WTC11 (cell line): Measurements from ENCODE around the gene LRRN1. TPM values are rescaled to one million over a fixed set of nuclear protein-coding genes. Genes with fewer than 3 reads are reported as not detected.

Source experiments
- ATAC-seq: fragments of 200-7000 bp; cut with Tn5 transposase; 2 replicates; pipeline ENCODE4 v1.10.0; 2021; ENCODE audit warnings: mild to moderate bottlenecking, moderate library complexity
- CTCF ChIA-PET: fragments of 300-600 bp; sonication (Branson Sonifier 250); formaldehyde crosslinking; loops from one replicate; lab custom pipeline; 2021; ENCODE audit warnings: antibody characterized with exemption; lab: Charles Lee
- POLR2A ChIA-PET: fragments of 350-600 bp; sonication (Branson Sonifier 250); formaldehyde crosslinking; loops from one replicate; lab custom pipeline; 2021; ENCODE audit warnings: antibody characterized with exemption; lab: Charles Lee
- DNase-seq: peaks from one replicate; pipeline ENCODE4 v3.0.0; 2021; ENCODE audit warnings: low spot score
- H3K27ac Mint-ChIP-seq: 2 replicates; pipeline ENCODE4 v1.8.0; 2021; ENCODE audit warnings: mixed read lengths
- H3K27me3 Mint-ChIP-seq: 2 replicates; pipeline ENCODE4 v1.8.0; 2021; ENCODE audit warnings: low read depth, mild to moderate bottlenecking, moderate library complexity, mixed read lengths
- H3K36me3 Mint-ChIP-seq: 2 replicates; pipeline ENCODE4 v1.8.0; 2021; ENCODE audit warnings: mixed read lengths
- H3K4me1 Mint-ChIP-seq: 2 replicates; pipeline ENCODE4 v1.8.0; 2022; ENCODE audit warnings: mixed read lengths
- H3K4me3 Mint-ChIP-seq: 2 replicates; pipeline ENCODE4 v1.8.0; 2021; ENCODE audit warnings: mild to moderate bottlenecking, moderate library complexity, mixed read lengths
- H3K9me3 Mint-ChIP-seq: 2 replicates; pipeline ENCODE4 v1.8.0; 2021; ENCODE audit warnings: mixed read lengths
- ATF2 ChIP-seq: sonication (generic); formaldehyde crosslinking; IDR thresholded peaks from 2 replicates; pipeline ENCODE4 v1.8.1; 2022; ENCODE audit warnings: low read depth, missing genetic modification reagents, borderline replicate concordance
- EMX1 ChIP-seq: fragments of 250-450 bp; sonication (Bioruptor Pico); IDR thresholded peaks from 2 replicates; pipeline ENCODE4 v1.8.0; 2021; ENCODE audit warnings: mild to moderate bottlenecking
- FOXJ3 ChIP-seq: sonication (generic); formaldehyde crosslinking; IDR thresholded peaks from 2 replicates; pipeline ENCODE4 v1.9.0; 2021; ENCODE audit warnings: missing genetic modification reagents, mild to moderate bottlenecking, borderline replicate concordance
- HMGA2 ChIP-seq: fragments of 250-450 bp; sonication (Bioruptor Pico); IDR thresholded peaks from 2 replicates; pipeline ENCODE4 v1.4.0; 2021; ENCODE audit warnings: mild to moderate bottlenecking, moderate library complexity
- MXD4 ChIP-seq: fragments of 250-450 bp; sonication (Bioruptor Pico); IDR thresholded peaks from 2 replicates; pipeline ENCODE4 v1.8.0; 2021; ENCODE audit warnings: mild to moderate bottlenecking, moderate library complexity, borderline replicate concordance
- MYBL2 ChIP-seq: sonication (generic); formaldehyde crosslinking; IDR thresholded peaks from 2 replicates; pipeline ENCODE4 v1.8.1; 2023; ENCODE audit warnings: mild to moderate bottlenecking, moderate library complexity, missing genetic modification reagents
- NR2C2 ChIP-seq: sonication (generic); formaldehyde crosslinking; IDR thresholded peaks from 2 replicates; pipeline ENCODE4 v1.8.0; 2022; ENCODE audit warnings: mild to moderate bottlenecking, missing genetic modification reagents
- PRRX2 ChIP-seq: fragments of 250-450 bp; sonication (Bioruptor Pico); IDR thresholded peaks from 2 replicates; pipeline ENCODE4 v1.8.0; 2021; ENCODE audit warnings: mild to moderate bottlenecking
- SMAD3 ChIP-seq: sonication (generic); formaldehyde crosslinking; IDR thresholded peaks from 2 replicates; pipeline ENCODE4 v1.8.0; 2022; ENCODE audit warnings: missing genetic modification reagents, mild to moderate bottlenecking, borderline replicate concordance
- SP1 ChIP-seq: sonication (generic); formaldehyde crosslinking; conservative IDR thresholded peaks from 2 replicates; pipeline ENCODE4 v1.8.1; 2022; ENCODE audit warnings: missing genetic modification reagents
- ZMAT4 ChIP-seq: fragments of 250-450 bp; sonication (Bioruptor Pico); IDR thresholded peaks from 2 replicates; pipeline ENCODE4 v1.9.0; 2021; ENCODE audit warnings: mild to moderate bottlenecking
- ZNF121 ChIP-seq: sonication (generic); formaldehyde crosslinking; IDR thresholded peaks from 2 replicates; pipeline ENCODE4 v1.8.0; 2023; ENCODE audit warnings: missing genetic modification reagents
- total RNA-seq: library from RNA; stranded (reverse); gene quantifications from 3 replicates; pipeline ENCODE4 v1.2.3, GENCODE V29; 2021
- TF ChIP-seq, protein P1 (sequence below): sonication (generic); formaldehyde crosslinking; IDR thresholded peaks from 2 replicates; pipeline ENCODE4 v1.8.0; 2022; ENCODE audit warnings: missing genetic modification reagents
- TF ChIP-seq, protein P2 (sequence below): sonication (generic); formaldehyde crosslinking; IDR thresholded peaks from 2 replicates; pipeline ENCODE4 v1.8.1; 2023; ENCODE audit warnings: mild to moderate bottlenecking, missing genetic modification reagents
- TF ChIP-seq, protein P3 (sequence below): fragments of 250-450 bp; sonication (Bioruptor Pico); conservative IDR thresholded peaks from 2 replicates; pipeline ENCODE4 v1.9.0; 2021; ENCODE audit warnings: mild to moderate bottlenecking
- TF ChIP-seq, protein P4 (sequence below): sonication (generic); formaldehyde crosslinking; IDR thresholded peaks from 2 replicates; pipeline ENCODE4 v1.8.1; 2023; ENCODE audit warnings: mild to moderate bottlenecking, missing genetic modification reagents, moderate library complexity
- TF ChIP-seq, protein P5 (sequence below): sonication (generic); formaldehyde crosslinking; IDR thresholded peaks from 2 replicates; pipeline ENCODE4 v1.8.0; 2023; ENCODE audit warnings: missing genetic modification reagents
- TF ChIP-seq, protein P6 (sequence below): sonication (generic); formaldehyde crosslinking; IDR thresholded peaks from 2 replicates; pipeline ENCODE4 v1.8.1; 2023; ENCODE audit warnings: mild to moderate bottlenecking, missing genetic modification reagents, moderate library complexity
- TF ChIP-seq, protein P7 (sequence below): fragments of 250-450 bp; sonication (Bioruptor Pico); IDR thresholded peaks from 2 replicates; pipeline ENCODE4 v1.9.0; 2021; ENCODE audit warnings: moderate library complexity, mild to moderate bottlenecking, inconsistent platforms, borderline replicate concordance
- TF ChIP-seq, protein P8 (sequence below): fragments of 250-450 bp; sonication (Bioruptor Pico); IDR thresholded peaks from 2 replicates; pipeline ENCODE4 v1.9.0; 2021; ENCODE audit warnings: mild to moderate bottlenecking

Gene LRRN1
- total RNA-seq, 1 experiment from 2014 or later = 114 TPM

GRCh38 chr3:3855056-3855455 is 55.8 kb downstream of the LRRN1 start (continued):
- TF ChIP-seq, protein P1, sequence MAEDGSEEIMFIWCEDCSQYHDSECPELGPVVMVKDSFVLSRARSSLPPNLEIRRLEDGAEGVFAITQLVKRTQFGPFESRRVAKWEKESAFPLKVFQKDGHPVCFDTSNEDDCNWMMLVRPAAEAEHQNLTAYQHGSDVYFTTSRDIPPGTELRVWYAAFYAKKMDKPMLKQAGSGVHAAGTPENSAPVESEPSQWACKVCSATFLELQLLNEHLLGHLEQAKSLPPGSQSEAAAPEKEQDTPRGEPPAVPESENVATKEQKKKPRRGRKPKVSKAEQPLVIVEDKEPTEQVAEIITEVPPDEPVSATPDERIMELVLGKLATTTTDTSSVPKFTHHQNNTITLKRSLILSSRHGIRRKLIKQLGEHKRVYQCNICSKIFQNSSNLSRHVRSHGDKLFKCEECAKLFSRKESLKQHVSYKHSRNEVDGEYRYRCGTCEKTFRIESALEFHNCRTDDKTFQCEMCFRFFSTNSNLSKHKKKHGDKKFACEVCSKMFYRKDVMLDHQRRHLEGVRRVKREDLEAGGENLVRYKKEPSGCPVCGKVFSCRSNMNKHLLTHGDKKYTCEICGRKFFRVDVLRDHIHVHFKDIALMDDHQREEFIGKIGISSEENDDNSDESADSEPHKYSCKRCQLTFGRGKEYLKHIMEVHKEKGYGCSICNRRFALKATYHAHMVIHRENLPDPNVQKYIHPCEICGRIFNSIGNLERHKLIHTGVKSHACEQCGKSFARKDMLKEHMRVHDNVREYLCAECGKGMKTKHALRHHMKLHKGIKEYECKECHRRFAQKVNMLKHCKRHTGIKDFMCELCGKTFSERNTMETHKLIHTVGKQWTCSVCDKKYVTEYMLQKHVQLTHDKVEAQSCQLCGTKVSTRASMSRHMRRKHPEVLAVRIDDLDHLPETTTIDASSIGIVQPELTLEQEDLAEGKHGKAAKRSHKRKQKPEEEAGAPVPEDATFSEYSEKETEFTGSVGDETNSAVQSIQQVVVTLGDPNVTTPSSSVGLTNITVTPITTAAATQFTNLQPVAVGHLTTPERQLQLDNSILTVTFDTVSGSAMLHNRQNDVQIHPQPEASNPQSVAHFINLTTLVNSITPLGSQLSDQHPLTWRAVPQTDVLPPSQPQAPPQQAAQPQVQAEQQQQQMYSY (CRISPR knock-in tag) = no peak
- TF ChIP-seq MXD4 (CRISPR knock-in tag) (no peak), SMAD3 (CRISPR knock-in tag) (no peak), HMGA2 (CRISPR knock-in tag) (no peak)
- TF ChIP-seq, protein P2, sequence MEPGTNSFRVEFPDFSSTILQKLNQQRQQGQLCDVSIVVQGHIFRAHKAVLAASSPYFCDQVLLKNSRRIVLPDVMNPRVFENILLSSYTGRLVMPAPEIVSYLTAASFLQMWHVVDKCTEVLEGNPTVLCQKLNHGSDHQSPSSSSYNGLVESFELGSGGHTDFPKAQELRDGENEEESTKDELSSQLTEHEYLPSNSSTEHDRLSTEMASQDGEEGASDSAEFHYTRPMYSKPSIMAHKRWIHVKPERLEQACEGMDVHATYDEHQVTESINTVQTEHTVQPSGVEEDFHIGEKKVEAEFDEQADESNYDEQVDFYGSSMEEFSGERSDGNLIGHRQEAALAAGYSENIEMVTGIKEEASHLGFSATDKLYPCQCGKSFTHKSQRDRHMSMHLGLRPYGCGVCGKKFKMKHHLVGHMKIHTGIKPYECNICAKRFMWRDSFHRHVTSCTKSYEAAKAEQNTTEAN (CRISPR knock-in tag) = no peak

DNA sequence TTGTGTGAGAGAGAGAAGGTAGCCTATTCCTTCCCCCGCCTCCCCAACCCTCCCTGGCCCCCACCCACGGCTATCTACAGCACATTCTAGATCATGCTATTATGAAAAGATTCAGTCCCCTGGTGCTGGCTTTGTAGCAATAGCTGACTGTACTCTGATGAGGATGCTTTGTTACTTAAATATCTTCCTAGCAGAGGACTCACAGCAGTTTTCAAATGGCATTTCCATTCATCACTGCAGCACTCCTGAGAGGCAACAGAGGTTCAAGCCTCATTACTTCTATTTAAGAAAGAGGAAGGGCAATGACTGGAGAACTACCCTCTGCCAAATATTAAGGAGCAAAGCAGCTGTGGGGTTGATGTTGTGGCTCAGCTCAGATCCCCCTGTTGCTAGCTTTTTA is 61.0 kb downstream of the LRRN1 start:
- ATAC-seq (no peak), DNase-seq (no peak)
- ChIA-PET CTCF (interaction anchor here (0.7 kb wide), 1 partner anchor 418 kb away, joined by 3 read pairs; no protein-coding TSS in a partner anchor), POLR2A (no interaction called here)
- no peak overlapping the region for H3K27ac Mint-ChIP-seq
- peaks cover 8% of the 10 kb centered on the region; the same call in 1 of the 2 replicates for H3K36me3 Mint-ChIP-seq
- H3K9me3 Mint-ChIP-seq = peaks cover 16% of the 10 kb centered on the region
- no peak overlapping the region for H3K4me3 Mint-ChIP-seq
- peaks cover 1% of the 10 kb centered on the region for H3K4me1 Mint-ChIP-seq
- H3K27me3 Mint-ChIP-seq = no peaks in the 10 kb centered on the region
- TF ChIP-seq, protein P3, sequence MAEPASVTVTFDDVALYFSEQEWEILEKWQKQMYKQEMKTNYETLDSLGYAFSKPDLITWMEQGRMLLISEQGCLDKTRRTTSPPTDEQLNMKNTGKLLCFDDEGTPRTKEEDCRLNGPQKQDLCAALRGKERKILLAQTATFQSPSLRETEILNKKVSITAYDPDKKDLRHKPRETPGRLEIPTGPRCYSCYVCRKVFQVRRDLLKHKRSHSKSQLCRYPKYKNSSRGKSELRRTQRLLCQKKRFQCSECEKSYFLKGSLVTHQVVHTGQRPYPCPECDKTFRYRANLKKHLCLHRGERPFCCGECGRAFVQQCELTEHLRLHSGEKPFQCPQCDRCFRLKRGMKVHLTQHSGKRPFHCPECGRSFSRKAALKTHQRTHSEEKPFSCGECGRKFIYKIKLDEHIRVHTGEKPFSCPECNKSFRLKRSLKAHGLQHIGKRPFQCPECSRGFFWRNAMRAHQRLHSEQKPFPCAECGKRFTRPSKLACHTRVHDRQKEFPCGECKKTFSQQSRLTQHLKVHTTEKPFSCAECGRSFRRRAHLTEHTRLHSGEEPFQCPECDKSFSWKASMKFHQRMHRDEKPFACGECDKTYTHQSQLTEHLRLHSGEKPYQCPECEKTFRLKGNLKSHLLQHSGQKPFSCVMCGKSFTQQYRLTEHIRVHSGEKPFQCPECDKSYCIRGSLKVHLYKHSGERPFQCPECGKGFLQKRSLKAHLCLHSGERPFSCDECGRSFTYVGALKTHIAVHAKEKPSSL = no peak
- TF ChIP-seq, protein P4, sequence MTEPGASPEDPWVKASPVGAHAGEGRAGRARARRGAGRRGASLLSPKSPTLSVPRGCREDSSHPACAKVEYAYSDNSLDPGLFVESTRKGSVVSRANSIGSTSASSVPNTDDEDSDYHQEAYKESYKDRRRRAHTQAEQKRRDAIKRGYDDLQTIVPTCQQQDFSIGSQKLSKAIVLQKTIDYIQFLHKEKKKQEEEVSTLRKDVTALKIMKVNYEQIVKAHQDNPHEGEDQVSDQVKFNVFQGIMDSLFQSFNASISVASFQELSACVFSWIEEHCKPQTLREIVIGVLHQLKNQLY (CRISPR knock-in tag) = no peak
- TF ChIP-seq MYBL2 (CRISPR knock-in tag) (no peak), ZMAT4 (no peak), SP1 (CRISPR knock-in tag) (no peak), EMX1 (no peak), HMGA2 (CRISPR knock-in tag) (no peak), ZNF121 (CRISPR knock-in tag) (no peak), PRRX2 (CRISPR knock-in tag) (no peak), ATF2 (no peak), MXD4 (CRISPR knock-in tag) (no peak), FOXJ3 (CRISPR knock-in tag) (no peak), NR2C2 (CRISPR knock-in tag) (no peak)
- TF ChIP-seq, protein P5, sequence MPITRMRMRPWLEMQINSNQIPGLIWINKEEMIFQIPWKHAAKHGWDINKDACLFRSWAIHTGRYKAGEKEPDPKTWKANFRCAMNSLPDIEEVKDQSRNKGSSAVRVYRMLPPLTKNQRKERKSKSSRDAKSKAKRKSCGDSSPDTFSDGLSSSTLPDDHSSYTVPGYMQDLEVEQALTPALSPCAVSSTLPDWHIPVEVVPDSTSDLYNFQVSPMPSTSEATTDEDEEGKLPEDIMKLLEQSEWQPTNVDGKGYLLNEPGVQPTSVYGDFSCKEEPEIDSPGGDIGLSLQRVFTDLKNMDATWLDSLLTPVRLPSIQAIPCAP (CRISPR knock-in tag) = no peak
- TF ChIP-seq, protein P6, sequence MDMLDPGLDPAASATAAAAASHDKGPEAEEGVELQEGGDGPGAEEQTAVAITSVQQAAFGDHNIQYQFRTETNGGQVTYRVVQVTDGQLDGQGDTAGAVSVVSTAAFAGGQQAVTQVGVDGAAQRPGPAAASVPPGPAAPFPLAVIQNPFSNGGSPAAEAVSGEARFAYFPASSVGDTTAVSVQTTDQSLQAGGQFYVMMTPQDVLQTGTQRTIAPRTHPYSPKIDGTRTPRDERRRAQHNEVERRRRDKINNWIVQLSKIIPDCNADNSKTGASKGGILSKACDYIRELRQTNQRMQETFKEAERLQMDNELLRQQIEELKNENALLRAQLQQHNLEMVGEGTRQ = no peak
- TF ChIP-seq, protein P7, sequence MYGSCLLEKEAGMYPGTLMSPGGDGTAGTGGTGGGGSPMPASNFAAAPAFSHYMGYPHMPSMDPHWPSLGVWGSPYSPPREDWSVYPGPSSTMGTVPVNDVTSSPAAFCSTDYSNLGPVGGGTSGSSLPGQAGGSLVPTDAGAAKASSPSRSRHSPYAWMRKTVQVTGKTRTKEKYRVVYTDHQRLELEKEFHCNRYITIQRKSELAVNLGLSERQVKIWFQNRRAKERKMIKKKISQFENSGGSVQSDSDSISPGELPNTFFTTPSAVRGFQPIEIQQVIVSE (CRISPR knock-in tag) = no peak
- TF ChIP-seq, protein P8, sequence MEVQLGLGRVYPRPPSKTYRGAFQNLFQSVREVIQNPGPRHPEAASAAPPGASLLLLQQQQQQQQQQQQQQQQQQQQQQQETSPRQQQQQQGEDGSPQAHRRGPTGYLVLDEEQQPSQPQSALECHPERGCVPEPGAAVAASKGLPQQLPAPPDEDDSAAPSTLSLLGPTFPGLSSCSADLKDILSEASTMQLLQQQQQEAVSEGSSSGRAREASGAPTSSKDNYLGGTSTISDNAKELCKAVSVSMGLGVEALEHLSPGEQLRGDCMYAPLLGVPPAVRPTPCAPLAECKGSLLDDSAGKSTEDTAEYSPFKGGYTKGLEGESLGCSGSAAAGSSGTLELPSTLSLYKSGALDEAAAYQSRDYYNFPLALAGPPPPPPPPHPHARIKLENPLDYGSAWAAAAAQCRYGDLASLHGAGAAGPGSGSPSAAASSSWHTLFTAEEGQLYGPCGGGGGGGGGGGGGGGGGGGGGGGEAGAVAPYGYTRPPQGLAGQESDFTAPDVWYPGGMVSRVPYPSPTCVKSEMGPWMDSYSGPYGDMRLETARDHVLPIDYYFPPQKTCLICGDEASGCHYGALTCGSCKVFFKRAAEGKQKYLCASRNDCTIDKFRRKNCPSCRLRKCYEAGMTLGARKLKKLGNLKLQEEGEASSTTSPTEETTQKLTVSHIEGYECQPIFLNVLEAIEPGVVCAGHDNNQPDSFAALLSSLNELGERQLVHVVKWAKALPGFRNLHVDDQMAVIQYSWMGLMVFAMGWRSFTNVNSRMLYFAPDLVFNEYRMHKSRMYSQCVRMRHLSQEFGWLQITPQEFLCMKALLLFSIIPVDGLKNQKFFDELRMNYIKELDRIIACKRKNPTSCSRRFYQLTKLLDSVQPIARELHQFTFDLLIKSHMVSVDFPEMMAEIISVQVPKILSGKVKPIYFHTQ = no peak
